Neuron (in vitro differentiated cells): ENCODE results near the gene ZBTB16.

Experiments
- H2AFZ ChIP-seq: one replicate; pipeline ENCODE4 v1.6.1; 2013; ENCODE audit warnings: low read depth, mild to moderate bottlenecking, inconsistent platforms, low read length, moderate library complexity
- H3K27me3 ChIP-seq: one replicate; pipeline ENCODE4 v1.6.1; 2013; ENCODE audit warnings: low read length; ENCODE audit not compliant: insufficient read depth
- H3K36me3 ChIP-seq: one replicate; pipeline ENCODE4 v1.6.1; 2013; ENCODE audit warnings: low read length; ENCODE audit not compliant: insufficient read depth
- H3K4me1 ChIP-seq: one replicate; pipeline ENCODE4 v1.6.1; 2013; ENCODE audit warnings: low read length; ENCODE audit not compliant: insufficient read depth
- H3K4me3 ChIP-seq: 2 replicates; pipeline ENCODE4 v1.5.1; 2013; ENCODE audit warnings: mild to moderate bottlenecking, low read length, moderate library complexity
- H3K9me3 ChIP-seq: one replicate; pipeline ENCODE4 v1.6.1; 2013; ENCODE audit warnings: low read length

The ZBTB16 gene

GRCh38 chr11:114083391-114084252 lies 24.1 kb downstream of the ZBTB16 start:
- H3K36me3 ChIP-seq = peaks cover 10% of the 10 kb centered on the region

GRCh38 chr11:114084414-114084813 lies 24.9 kb downstream of the ZBTB16 start:
- Histone ChIP-seq H3K4me1 (peaks cover 26% of the 10 kb centered on the region), H3K27me3 (no peaks in the 10 kb centered on the region), H3K4me3 (no peak overlapping the region), H3K36me3 (peaks cover 10% of the 10 kb centered on the region), H2AFZ (no peak overlapping the region), H3K9me3 (no peaks in the 10 kb centered on the region)

More at GRCh38 chr11:114083391-114084252, 24.1 kb downstream of the ZBTB16 start:
- Histone ChIP-seq H3K4me1 (peaks cover 31% of the 10 kb centered on the region), H3K4me3 (no peak overlapping the region), H3K27me3 (no peaks in the 10 kb centered on the region), H3K9me3 (no peaks in the 10 kb centered on the region), H2AFZ (no peak overlapping the region)

GRCh38 chr11:114085965-114086793 lies 26.7 kb downstream of the ZBTB16 start:
- Histone ChIP-seq H3K4me3 (no peak overlapping the region), H2AFZ (no peak overlapping the region), H3K36me3 (peaks cover 5% of the 10 kb centered on the region), H3K27me3 (no peaks in the 10 kb centered on the region), H3K4me1 (peaks cover 30% of the 10 kb centered on the region), H3K9me3 (no peaks in the 10 kb centered on the region)

- no peak overlapping the region for H2AFZ ChIP-seq
- H3K4me1 ChIP-seq = peaks cover 34% of the 10 kb centered on the region
- H3K4me3 ChIP-seq = no peak overlapping the region
- no peaks in the 10 kb centered on the region for H3K9me3 ChIP-seq
- no peaks in the 10 kb centered on the region for H3K27me3 ChIP-seq
- H3K36me3 ChIP-seq = peaks cover 5% of the 10 kb centered on the region
Observed at GRCh38 chr11:114087025-114087424, 27.5 kb downstream of the ZBTB16 start.

- peaks cover 2% of the 10 kb centered on the region for H3K36me3 ChIP-seq
Observed at GRCh38 chr11:114088216-114088615, 28.7 kb downstream of the ZBTB16 start.

GRCh38 chr11:114088836-114089235 lies 29.3 kb downstream of the ZBTB16 start:
- Histone ChIP-seq H3K4me1 (peaks cover 45% of the 10 kb centered on the region), H2AFZ (no peak overlapping the region), H3K36me3 (peaks cover 2% of the 10 kb centered on the region), H3K9me3 (no peaks in the 10 kb centered on the region), H3K27me3 (no peaks in the 10 kb centered on the region), H3K4me3 (no peak overlapping the region)

More at GRCh38 chr11:114088216-114088615, 28.7 kb downstream of the ZBTB16 start:
- H3K4me3 ChIP-seq = no peak overlapping the region
- no peaks in the 10 kb centered on the region for H3K9me3 ChIP-seq
- peaks cover 40% of the 10 kb centered on the region for H3K4me1 ChIP-seq
- no peaks in the 10 kb centered on the region for H3K27me3 ChIP-seq
- H2AFZ ChIP-seq = no peak overlapping the region

GRCh38 chr11:114089748-114090147 lies 30.2 kb downstream of the ZBTB16 start:
- H2AFZ ChIP-seq = no peak overlapping the region
- peaks cover 2% of the 10 kb centered on the region for H3K36me3 ChIP-seq
- H3K4me3 ChIP-seq = no peak overlapping the region
- H3K4me1 ChIP-seq = peaks cover 45% of the 10 kb centered on the region
- no peaks in the 10 kb centered on the region for H3K27me3 ChIP-seq
- peaks cover 6% of the 10 kb centered on the region for H3K9me3 ChIP-seq

GRCh38 chr11:114090225-114090910 lies 30.9 kb downstream of the ZBTB16 start:
- Histone ChIP-seq H2AFZ (no peak overlapping the region), H3K4me3 (no peak overlapping the region), H3K4me1 (peaks cover 45% of the 10 kb centered on the region), H3K9me3 (peaks cover 8% of the 10 kb centered on the region), H3K36me3 (peaks cover 5% of the 10 kb centered on the region), H3K27me3 (no peaks in the 10 kb centered on the region)

GRCh38 chr11:114090976-114091375 lies 31.5 kb downstream of the ZBTB16 start:
- Histone ChIP-seq H3K9me3 (peaks cover 8% of the 10 kb centered on the region), H3K27me3 (no peaks in the 10 kb centered on the region), H3K4me1 (peaks cover 45% of the 10 kb centered on the region), H2AFZ (no peak overlapping the region), H3K36me3 (peaks cover 2% of the 10 kb centered on the region), H3K4me3 (peak overlapping the region; percentile 27)

GRCh38 chr11:114091516-114092397 lies 32.2 kb downstream of the ZBTB16 start:
- peak overlapping the region; percentile 27 for H3K4me3 ChIP-seq
- peaks cover 2% of the 10 kb centered on the region for H3K36me3 ChIP-seq
- H3K9me3 ChIP-seq = peaks cover 8% of the 10 kb centered on the region
- peaks cover 45% of the 10 kb centered on the region for H3K4me1 ChIP-seq
- no peaks in the 10 kb centered on the region for H3K27me3 ChIP-seq
- H2AFZ ChIP-seq = no peak overlapping the region

- H3K27me3 ChIP-seq = no peaks in the 10 kb centered on the region
- H3K4me3 ChIP-seq = peak overlapping the region; percentile 27
- H3K36me3 ChIP-seq = peaks cover 4% of the 10 kb centered on the region
- peaks cover 8% of the 10 kb centered on the region for H3K9me3 ChIP-seq
- H2AFZ ChIP-seq = no peak overlapping the region
- peaks cover 45% of the 10 kb centered on the region for H3K4me1 ChIP-seq
Observed at GRCh38 chr11:114092478-114092877, 33.0 kb downstream of the ZBTB16 start.

- H3K9me3 ChIP-seq = peaks cover 8% of the 10 kb centered on the region
- no peak overlapping the region for H2AFZ ChIP-seq
- peaks cover 4% of the 10 kb centered on the region for H3K36me3 ChIP-seq
- H3K4me1 ChIP-seq = peaks cover 48% of the 10 kb centered on the region
- no peaks in the 10 kb centered on the region for H3K27me3 ChIP-seq
- no peak overlapping the region for H3K4me3 ChIP-seq
Observed at GRCh38 chr11:114092953-114093352, 33.4 kb downstream of the ZBTB16 start.
